Endothelial cell of umbilical vein (primary cell): ENCODE data around the gene AXDND1. TPM values are rescaled to one million over a fixed set of nuclear protein-coding genes. Genes with fewer than 3 reads are reported as not detected.

Experiments
- BruUV-seq: library from RNA; stranded (reverse); fragments of 400-500 nt; replicated peaks from 2 replicates; lab custom pipeline; 2021; lab: Mats Ljungman, UMichigan
- CTCF ChIA-PET: fragments of 300-600, 350-600 bp; sonication (Branson Sonifier 250); formaldehyde crosslinking; loops from one replicate; lab custom pipeline; 2021; ENCODE audit warnings: antibody characterized with exemption, inconsistent platforms; lab: Charles Lee
- POLR2A ChIA-PET: fragments of 300-600, 350-600 bp; sonication (Branson Sonifier 250); formaldehyde crosslinking; loops from one replicate; lab custom pipeline; 2021; ENCODE audit warnings: antibody characterized with exemption, inconsistent platforms; lab: Charles Lee
- DNase-seq: peaks from one replicate; pipeline ENCODE4 v3.0.0-alpha.2; 2011; ENCODE audit warnings: low read depth, low spot score
- FAIRE-seq: peaks from 2 replicates; lab custom pipeline; 2011; peaks lifted over from hg19 to GRCh38; lab: Jason Lieb, UNC
- H2AFZ ChIP-seq: 2 replicates; pipeline ENCODE4 v1.6.0; 2012; ENCODE audit warnings: low read depth, low read length, control low read depth, inconsistent platforms
- H3K27ac ChIP-seq: 2 replicates; pipeline ENCODE4 v1.5.1; 2011; ENCODE audit warnings: low read depth, mild to moderate bottlenecking, control low read depth, low read length, moderate library complexity; ENCODE audit not compliant: insufficient read depth
- H3K27me3 ChIP-seq, 2 experiments: 2 replicates each; pipeline versions ENCODE4 v1.6.0 to v1.6.1; 2011; ENCODE audit warnings: low read length in 2 of 2, mixed read lengths in 1 of 2; ENCODE audit not compliant: control insufficient read depth in 2 of 2, insufficient read depth in 2 of 2
- H3K36me3 ChIP-seq, 2 experiments: 2 replicates in 1 of 2; 3 replicates in 1 of 2; pipeline ENCODE4 v1.5.1; 2011; ENCODE audit warnings: low read length in 2 of 2, mild to moderate bottlenecking in 1 of 2, moderate library complexity in 1 of 2; ENCODE audit not compliant: control insufficient read depth in 2 of 2, insufficient read depth in 2 of 2; ENCODE audit errors: extremely low read depth in 1 of 2
- H3K4me1 ChIP-seq: 3 replicates; pipeline ENCODE4 v1.5.1; 2011; ENCODE audit warnings: mild to moderate bottlenecking, low read length; ENCODE audit not compliant: control insufficient read depth, insufficient read depth; ENCODE audit errors: extremely low read depth
- H3K4me2 ChIP-seq: 2 replicates; pipeline ENCODE4 v1.6.1; 2011; ENCODE audit warnings: low read length, control low read depth, mixed read lengths; ENCODE audit not compliant: insufficient read depth
- H3K4me3 ChIP-seq, 3 experiments: fragments of 200-600 bp in 1 of 3; sonication (generic), shearing (Covaris generic) in 1 of 3; replicated peaks in 1 of 3; 2 replicates each; pipeline ENCODE4 v1.5.1; 2011 to 2016; ENCODE audit warnings: control low read depth in 3 of 3, low read length in 3 of 3, mild to moderate bottlenecking in 2 of 3, inconsistent platforms in 1 of 3, low read depth in 1 of 3, moderate library complexity in 1 of 3; ENCODE audit not compliant: insufficient read depth in 1 of 3
- H3K79me2 ChIP-seq: 2 replicates; pipeline ENCODE4 v1.6.0; 2012; ENCODE audit warnings: low read length, inconsistent platforms; ENCODE audit not compliant: control insufficient read depth, insufficient read depth
- H3K9ac ChIP-seq: replicated peaks from 2 replicates; pipeline ENCODE3; 2011; ENCODE audit warnings: low read length, control low read depth; ENCODE audit not compliant: insufficient read depth; ENCODE audit errors: extremely low read depth
- H3K9me1 ChIP-seq: replicated peaks from 3 replicates; pipeline ENCODE4 v1.6.0; 2011; ENCODE audit warnings: mild to moderate bottlenecking, low read length; ENCODE audit not compliant: control insufficient read depth, insufficient read depth; ENCODE audit errors: extremely low read depth
- H3K9me3 ChIP-seq: replicated peaks from 2 replicates; pipeline ENCODE4 v1.5.1; 2012; ENCODE audit warnings: low read length, inconsistent platforms; ENCODE audit not compliant: control insufficient read depth, insufficient read depth
- H4K20me1 ChIP-seq: replicated peaks from 2 replicates; pipeline ENCODE3; 2011; ENCODE audit warnings: mild to moderate bottlenecking, low read length; ENCODE audit not compliant: control insufficient read depth, insufficient read depth; ENCODE audit errors: extremely low read depth
- EZH2 ChIP-seq: IDR thresholded peaks from 2 replicates; pipeline ENCODE4 v1.6.1; 2012; ENCODE audit warnings: borderline replicate concordance, low read depth, mild to moderate bottlenecking, moderate library complexity, low read length, inconsistent platforms; ENCODE audit not compliant: severe bottlenecking
- FOS ChIP-seq: IDR thresholded peaks from 2 replicates; pipeline ENCODE4 v1.6.1; 2011; ENCODE audit warnings: mild to moderate bottlenecking, low read length, moderate library complexity, borderline replicate concordance; ENCODE audit not compliant: insufficient read depth
- GATA2 ChIP-seq: IDR thresholded peaks from 2 replicates; pipeline ENCODE4 v1.7.0; 2011; ENCODE audit warnings: low read depth, mild to moderate bottlenecking, moderate library complexity, mixed read lengths, low read length; ENCODE audit not compliant: insufficient read length, insufficient read depth
- JUN ChIP-seq: IDR thresholded peaks from 2 replicates; pipeline ENCODE4 v1.6.1; 2011; ENCODE audit warnings: borderline replicate concordance, low read depth; ENCODE audit not compliant: insufficient read length, insufficient read depth
- MYC ChIP-seq: IDR thresholded peaks from one replicate; pipeline ENCODE4 v1.6.1; 2011; ENCODE audit warnings: mild to moderate bottlenecking, low read depth, low read length
- POLR2A ChIP-seq: IDR thresholded peaks from 2 replicates; pipeline ENCODE4 v1.6.1; 2012; ENCODE audit warnings: low read depth, mild to moderate bottlenecking, control low read depth, low read length
- POLR2AphosphoS5 ChIP-seq: IDR thresholded peaks from 2 replicates; pipeline ENCODE4 v1.6.1; 2012; ENCODE audit warnings: low read depth, mild to moderate bottlenecking, control low read depth, low read length, moderate library complexity; ENCODE audit not compliant: insufficient read depth
- dilution Hi-C: fragments of 300-500 bp; cut with MboI; formaldehyde crosslinking; loops from one replicate; pipeline ENCODE4 v1.15.0; 2019; ENCODE audit warnings: low sequenced_read_pairs; ENCODE audit not compliant: extremely low pct_ligation_motif_present
- intact Hi-C: fragments of 100-400 bp; cut with micrococcal nuclease; formaldehyde crosslinking; loops from one replicate; pipeline ENCODE4 v1.10.0; 2022
- polyA plus RNA-seq, 4 experiments: library from polyadenylated mRNA; depleted of rRNA in 3 of 4; stranded (reverse) in 3 of 4; unstranded in 1 of 4; fragments of >200 nt; gene quantifications; 2 replicates each; pipeline versions ENCODE4 v1.2.1 to v1.2.3, GENCODE V29; 2011 to 2012; ENCODE audit warnings: missing spikeins in 1 of 4
- total RNA-seq: library from RNA; stranded (reverse); gene quantifications from 2 replicates; pipeline ENCODE4 v1.2.3, GENCODE V29; 2021
- TF ChIP-seq, protein P1 (sequence below): IDR thresholded peaks from 2 replicates; pipeline ENCODE4 v1.6.1; 2011; ENCODE audit not compliant: insufficient read depth, insufficient read length
- TF ChIP-seq, protein P2 (sequence below), 2 donors: IDR thresholded peaks; 1 replicate in 1 of 2; 2 replicates in 1 of 2; pipeline ENCODE4 v1.5.1; 2011; ENCODE audit warnings: low read length in 2 of 2, mild to moderate bottlenecking in 2 of 2, moderate library complexity in 2 of 2, control low read depth in 1 of 2, inconsistent platforms in 1 of 2, low read depth in 1 of 2; ENCODE audit not compliant: insufficient read depth in 1 of 2; ENCODE audit errors: extremely low read depth in 1 of 2

AXDND1 gene
- total and polyA plus RNA-seq, 2 donors (not counting 3 experiments of a cell fraction or from before 2014, with no cell fraction given) = 0.17 TPM; not detected in 1

DNA sequence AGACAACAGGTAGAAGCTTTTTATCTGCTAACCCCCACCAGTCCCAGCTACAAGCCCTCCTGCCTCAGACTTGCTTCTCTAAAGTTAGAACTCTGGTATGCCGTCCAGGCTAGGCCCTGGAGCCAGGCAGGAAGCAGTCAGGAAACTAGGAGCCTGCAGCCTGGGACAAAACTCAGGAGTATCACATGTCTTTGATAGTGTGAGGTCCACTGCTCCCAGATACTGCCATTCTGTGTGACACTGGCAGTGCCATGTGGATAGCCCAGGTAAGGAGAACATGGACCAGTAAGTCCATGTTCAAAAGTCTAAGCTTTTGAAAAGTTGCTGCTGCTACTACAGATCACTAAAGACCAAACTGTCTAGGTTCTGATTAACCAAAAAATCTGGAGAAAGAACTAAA lies 164.6 kb downstream of the AXDND1 start:
- Histone ChIP-seq H3K4me3 (no peak overlapping the region), H3K4me1 (no peaks in the 10 kb centered on the region), H4K20me1 (no peaks in the 10 kb centered on the region), H3K9ac (no peak overlapping the region), H3K9me3 (no peaks in the 10 kb centered on the region), H2AFZ (no peak overlapping the region), H3K9me1 (no peaks in the 10 kb centered on the region), H3K79me2 (no peaks in the 10 kb centered on the region), H3K27me3 (no peaks in the 10 kb centered on the region), H3K4me2 (no peak overlapping the region), H3K27ac (no peak overlapping the region), H3K36me3 (no peaks in the 10 kb centered on the region)
- ChIA-PET CTCF (no interaction called here), POLR2A (no interaction called here)
- dilution Hi-C loops = no loop called here
- BruUV-seq = no TSS peak
- no peak for FAIRE-seq
- no peak for TF ChIP-seq FOS
- TF ChIP-seq, protein P1, sequence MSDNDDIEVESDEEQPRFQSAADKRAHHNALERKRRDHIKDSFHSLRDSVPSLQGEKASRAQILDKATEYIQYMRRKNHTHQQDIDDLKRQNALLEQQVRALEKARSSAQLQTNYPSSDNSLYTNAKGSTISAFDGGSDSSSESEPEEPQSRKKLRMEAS = no peak
- TF ChIP-seq JUN = no peak
- no peak for TF ChIP-seq POLR2AphosphoS5
- TF ChIP-seq EZH2 = no peak
- no peak for TF ChIP-seq POLR2A
- TF ChIP-seq, protein P2, sequence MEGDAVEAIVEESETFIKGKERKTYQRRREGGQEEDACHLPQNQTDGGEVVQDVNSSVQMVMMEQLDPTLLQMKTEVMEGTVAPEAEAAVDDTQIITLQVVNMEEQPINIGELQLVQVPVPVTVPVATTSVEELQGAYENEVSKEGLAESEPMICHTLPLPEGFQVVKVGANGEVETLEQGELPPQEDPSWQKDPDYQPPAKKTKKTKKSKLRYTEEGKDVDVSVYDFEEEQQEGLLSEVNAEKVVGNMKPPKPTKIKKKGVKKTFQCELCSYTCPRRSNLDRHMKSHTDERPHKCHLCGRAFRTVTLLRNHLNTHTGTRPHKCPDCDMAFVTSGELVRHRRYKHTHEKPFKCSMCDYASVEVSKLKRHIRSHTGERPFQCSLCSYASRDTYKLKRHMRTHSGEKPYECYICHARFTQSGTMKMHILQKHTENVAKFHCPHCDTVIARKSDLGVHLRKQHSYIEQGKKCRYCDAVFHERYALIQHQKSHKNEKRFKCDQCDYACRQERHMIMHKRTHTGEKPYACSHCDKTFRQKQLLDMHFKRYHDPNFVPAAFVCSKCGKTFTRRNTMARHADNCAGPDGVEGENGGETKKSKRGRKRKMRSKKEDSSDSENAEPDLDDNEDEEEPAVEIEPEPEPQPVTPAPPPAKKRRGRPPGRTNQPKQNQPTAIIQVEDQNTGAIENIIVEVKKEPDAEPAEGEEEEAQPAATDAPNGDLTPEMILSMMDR (IDR thresholded peaks at IDR 0.05; ENCODE audit: extremely low read depth in 1 of 2, insufficient read depth in 1 of 2, low read depth in 1 of 2, low read length in 2 of 2) = no peak
- TF ChIP-seq GATA2 = no peak
- no peak for TF ChIP-seq MYC
- no peak for DNase-seq
- intact Hi-C loops = no loop called here
